Vagina (tissue), 2 donors: ENCODE measurements around the gene ENTHD1.

Experiments used
- CTCF ChIP-seq, 3 experiments: fragments of 450-650 bp in 2 of 3; fragments of 200-600 bp in 1 of 3; sonication (generic) in 1 of 3; IDR thresholded peaks; one replicate each; pipeline ENCODE4 v1.5.1; 2017 to 2019; ENCODE audit warnings: antibody characterized with exemption in 3 of 3, mild to moderate bottlenecking in 2 of 3, moderate library complexity in 2 of 3
- POLR2AphosphoS5 ChIP-seq, 2 donors: sonication (generic); formaldehyde crosslinking; IDR thresholded peaks; one replicate each; pipeline ENCODE4 v1.9.0; 2017; ENCODE audit warnings: antibody characterized with exemption in 2 of 2, mild to moderate bottlenecking in 2 of 2, low read depth in 1 of 2; ENCODE audit not compliant: insufficient read depth in 1 of 2

- TF ChIP-seq POLR2AphosphoS5 (IDR thresholded peaks at IDR 0.05; ENCODE audit: insufficient read depth in 1 of 2, low read depth in 1 of 2) (no peak), CTCF (IDR thresholded peaks at IDR 0.05) (no peak)
Observed at GRCh38 chr22:39856588-39856987, 37.0 kb downstream of the ENTHD1 start.
